GM12875 (cell line): ENCODE results near the gene CAVIN2.

Experiments
- H3K4me3 ChIP-seq: one replicate; pipeline ENCODE4 v1.5.1; 2011; ENCODE audit warnings: low read depth, low read length, control low read depth
- TF ChIP-seq, protein P1 (sequence below): IDR thresholded peaks from 2 replicates; pipeline ENCODE4 v1.5.1; 2011; ENCODE audit warnings: low read depth, mild to moderate bottlenecking, control low read depth, inconsistent platforms, low read length, moderate library complexity, borderline replicate concordance; ENCODE audit not compliant: insufficient read depth

CAVIN2 gene

DNA sequence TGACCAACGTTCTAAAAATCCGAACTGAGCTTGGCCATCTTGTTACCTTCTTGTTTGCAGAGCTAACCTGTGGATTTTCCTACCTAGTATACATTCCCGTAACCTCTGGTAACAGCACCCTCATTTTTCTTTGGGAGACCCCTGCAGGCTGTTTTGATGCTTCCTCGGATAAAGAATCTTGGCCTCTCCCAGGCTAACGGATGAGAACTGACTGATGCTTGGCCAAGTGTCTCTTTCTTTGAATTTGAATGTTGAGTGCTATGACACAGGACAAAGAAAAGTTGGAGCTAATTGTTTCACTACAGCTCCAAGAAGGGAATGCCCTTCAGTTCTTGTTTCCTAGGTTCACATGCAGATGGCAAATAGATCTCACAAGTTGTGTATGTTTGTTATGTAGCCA lies 19.3 kb upstream of the CAVIN2 start:
- TF ChIP-seq, protein P1, sequence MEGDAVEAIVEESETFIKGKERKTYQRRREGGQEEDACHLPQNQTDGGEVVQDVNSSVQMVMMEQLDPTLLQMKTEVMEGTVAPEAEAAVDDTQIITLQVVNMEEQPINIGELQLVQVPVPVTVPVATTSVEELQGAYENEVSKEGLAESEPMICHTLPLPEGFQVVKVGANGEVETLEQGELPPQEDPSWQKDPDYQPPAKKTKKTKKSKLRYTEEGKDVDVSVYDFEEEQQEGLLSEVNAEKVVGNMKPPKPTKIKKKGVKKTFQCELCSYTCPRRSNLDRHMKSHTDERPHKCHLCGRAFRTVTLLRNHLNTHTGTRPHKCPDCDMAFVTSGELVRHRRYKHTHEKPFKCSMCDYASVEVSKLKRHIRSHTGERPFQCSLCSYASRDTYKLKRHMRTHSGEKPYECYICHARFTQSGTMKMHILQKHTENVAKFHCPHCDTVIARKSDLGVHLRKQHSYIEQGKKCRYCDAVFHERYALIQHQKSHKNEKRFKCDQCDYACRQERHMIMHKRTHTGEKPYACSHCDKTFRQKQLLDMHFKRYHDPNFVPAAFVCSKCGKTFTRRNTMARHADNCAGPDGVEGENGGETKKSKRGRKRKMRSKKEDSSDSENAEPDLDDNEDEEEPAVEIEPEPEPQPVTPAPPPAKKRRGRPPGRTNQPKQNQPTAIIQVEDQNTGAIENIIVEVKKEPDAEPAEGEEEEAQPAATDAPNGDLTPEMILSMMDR: no peak
- H3K4me3 ChIP-seq: no peak overlapping the region

DNA sequence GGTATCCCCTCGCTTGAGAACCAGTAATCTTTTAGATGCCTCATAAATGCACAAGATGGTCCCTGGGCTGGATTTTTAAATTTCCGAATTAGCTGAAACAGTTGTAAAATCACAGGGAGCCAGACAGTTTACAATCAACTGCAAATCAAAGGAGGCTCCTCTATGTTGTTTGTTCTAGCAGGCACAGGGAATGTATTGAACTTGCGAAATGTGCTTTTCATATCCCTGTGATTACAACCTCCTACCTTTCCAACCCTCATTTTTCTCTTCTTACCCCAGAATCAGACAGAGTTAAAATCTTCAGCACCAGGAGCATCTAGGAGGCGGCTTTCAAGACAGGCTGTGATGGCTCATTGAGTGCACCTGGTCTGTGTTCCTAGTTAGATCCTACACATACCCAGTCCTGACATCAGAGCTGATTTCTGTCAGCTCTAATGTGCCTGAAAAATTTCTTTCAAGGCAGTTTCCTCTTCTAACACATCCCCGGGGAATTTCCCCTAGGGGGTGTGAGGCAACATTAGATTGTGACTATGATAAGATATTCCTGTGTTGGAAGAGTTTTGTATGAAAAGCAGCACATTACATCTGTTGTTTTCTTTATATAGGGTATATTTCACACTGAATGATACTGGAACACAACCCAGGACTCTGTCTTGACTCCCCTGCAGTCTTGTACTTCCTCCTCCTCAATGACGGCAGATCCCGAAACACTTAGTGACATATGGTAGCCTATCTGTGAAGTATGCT lies 17.9 kb upstream of the CAVIN2 start:
- H3K4me3 ChIP-seq: no peak overlapping the region
- TF ChIP-seq, protein P1: no peak

DNA sequence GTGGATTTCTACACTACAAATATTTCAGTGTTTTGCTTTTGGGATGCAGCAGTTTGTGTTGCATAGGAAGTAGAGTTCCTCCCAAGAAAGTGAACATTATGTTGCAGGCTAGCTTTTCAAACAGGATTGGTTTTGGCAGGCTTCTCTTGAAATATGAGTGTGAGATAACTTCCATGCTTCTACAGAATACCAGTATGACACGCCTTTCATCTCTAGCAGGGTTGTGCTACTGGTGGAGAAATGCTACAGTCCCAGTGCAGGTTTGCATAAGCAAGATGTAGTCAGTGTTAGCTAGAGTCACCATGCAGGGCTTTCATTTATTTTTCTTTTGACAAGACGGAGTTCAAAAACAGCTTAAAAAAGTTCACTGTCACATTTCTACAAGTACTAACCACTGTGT lies 17.1 kb upstream of the CAVIN2 start:
- TF ChIP-seq, protein P1: no peak
- no peak overlapping the region for H3K4me3 ChIP-seq

DNA sequence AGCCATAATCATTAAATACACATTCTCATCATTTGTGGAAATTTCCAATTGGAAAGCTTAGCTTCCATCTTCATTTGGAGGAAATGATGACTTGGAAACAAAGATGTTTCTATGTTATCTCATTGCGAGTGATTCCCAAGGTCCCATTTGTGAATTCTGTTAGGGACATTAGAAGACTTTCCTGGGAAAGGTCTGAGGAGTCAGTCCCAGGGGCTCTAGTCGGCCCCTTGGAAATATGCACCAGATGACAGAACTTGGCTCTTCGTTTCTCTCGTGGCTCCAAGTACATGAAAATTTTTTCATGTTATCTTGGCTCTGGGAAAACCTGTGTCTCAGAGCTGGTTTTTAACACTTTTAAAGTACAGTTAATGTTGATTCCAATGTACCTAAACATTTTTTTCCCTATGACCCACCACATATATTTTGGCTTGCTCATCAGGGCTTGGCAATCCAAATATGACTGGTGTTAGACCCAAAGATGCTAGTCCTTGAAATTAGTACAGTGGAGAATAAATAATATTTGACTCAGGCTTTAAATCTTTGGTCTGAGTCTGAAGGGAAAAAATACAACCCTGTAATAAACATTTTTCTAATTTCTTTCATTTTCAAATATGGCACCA lies 15.4 kb upstream of the CAVIN2 start:
- H3K4me3 ChIP-seq: no peak overlapping the region
- TF ChIP-seq, protein P1: no peak

DNA sequence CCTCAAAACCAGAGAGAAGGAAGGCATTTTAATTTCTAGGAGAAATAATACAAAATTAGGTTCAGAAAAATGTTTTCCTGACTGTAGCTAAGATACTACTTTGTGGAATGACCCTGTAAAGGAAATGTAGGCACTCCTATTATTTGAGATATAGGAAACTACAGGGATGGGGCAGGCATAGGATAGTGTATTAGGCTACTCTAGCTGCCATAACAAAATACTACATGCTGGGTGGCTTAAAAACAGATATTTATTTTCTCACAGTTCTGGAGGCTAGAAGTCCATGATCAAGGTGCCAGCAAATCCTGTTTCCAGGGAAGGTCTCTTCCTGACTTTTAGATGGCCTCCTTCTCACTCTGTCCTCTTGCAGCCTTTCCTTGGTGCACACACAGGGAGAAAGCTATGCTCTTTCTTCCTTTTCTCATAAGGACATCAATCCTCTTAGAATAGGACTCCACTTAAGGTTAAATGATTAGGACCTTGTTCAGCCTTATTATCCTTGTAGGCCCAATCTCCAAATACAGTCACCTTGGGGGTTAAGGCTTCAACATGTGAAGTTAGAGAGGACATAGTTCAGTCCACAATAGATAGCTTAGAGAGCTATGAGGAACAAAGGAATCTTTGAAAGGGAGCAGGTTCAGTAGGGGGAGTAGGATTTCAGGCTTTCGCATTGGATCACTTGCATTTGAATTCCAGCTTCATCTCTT lies 14.0 kb upstream of the CAVIN2 start:
- no peak overlapping the region for H3K4me3 ChIP-seq
- TF ChIP-seq, protein P1: no peak

DNA sequence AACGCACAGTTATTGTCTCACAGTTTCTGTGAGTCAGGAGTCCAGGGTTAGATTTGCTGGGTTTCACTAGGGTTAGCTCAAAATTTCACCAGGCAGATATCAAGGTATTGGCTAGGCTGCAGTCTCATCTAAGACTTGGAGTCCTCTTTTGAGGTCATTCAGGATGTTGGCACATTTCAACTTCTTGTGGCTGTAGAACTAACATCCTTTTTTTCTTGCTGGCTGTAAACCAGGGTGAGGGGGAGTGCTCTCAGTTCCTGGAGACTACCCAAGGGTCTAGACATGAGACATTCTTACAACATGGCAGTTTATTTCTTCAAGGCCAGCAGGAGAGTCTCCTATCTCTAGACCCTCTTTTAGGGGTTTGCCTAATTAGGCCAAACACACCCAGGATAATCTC lies 12.8 kb upstream of the CAVIN2 start:
- no peak overlapping the region for H3K4me3 ChIP-seq
- TF ChIP-seq, protein P1: no peak

DNA sequence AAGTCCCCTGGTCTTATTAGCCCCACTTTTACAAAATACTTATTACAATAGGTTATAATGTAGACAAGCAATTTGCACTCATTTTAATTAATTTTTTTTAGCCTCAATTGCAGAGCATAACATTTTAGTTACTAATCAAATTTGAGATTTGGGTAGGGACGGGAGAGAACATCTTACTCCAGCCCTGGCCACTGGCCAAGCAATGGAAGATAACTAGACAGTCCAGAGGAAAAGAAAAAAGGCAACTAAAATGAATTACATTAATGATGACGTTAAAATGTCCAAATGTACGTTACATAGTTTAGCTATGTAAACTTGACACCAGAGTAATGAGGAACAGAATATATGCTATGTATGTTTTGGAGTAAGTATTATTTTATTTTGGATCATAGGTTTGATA lies 11.0 kb upstream of the CAVIN2 start:
- TF ChIP-seq, protein P1: no peak
- no peak overlapping the region for H3K4me3 ChIP-seq
